Inflammatory macrophage (primary cell): ENCODE measurements around the gene BCAR3.
A peak's percentile ranks its signal among the peaks of the same experiment; 100 is the strongest.
"Not testable (repeated sequence)": the region's sequence is repeated elsewhere in the genome, so short reads cannot be mapped to it uniquely, and the experiment has no call there.

Experiments used
- DNase-seq, 2 donors: peaks; one replicate each; pipeline ENCODE4 v3.0.0-alpha.2; 2020 to 2022

Gene BCAR3

DNA sequence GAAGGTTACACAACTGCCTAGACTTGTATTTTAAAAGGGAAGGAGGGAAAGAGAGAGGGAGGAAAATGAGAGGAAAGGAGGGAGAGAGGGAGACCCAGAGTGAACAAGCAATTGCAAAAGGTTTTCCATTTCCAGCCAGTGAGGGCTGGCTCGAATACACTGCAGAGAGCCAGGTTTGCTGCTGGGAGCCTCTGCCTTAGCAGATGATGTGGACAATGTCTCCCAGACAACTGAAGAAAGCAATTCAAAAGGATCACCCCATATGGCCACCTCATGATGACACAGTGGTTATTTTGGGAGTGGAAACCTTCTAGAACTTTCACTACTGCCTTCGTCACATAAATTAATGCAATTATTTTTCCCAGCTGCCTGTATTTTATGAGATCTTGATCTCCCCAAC, 86.4 kb downstream of the BCAR3 start:
- no peak for DNase-seq

DNA sequence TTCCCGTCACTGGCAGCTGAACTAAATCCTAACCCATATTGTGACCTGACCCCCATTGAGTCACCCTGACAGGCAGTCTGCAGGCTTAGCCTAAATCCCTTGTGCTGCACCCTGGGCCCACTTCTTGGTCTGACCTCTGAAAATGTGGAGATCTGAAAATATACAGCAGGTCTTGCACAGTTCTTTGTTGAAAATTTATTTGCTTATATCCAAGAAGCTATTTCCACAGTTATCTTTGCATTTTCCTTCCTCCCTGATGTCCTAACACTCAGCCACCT, 87.1 kb downstream of the BCAR3 start:
- no peak for DNase-seq

DNA sequence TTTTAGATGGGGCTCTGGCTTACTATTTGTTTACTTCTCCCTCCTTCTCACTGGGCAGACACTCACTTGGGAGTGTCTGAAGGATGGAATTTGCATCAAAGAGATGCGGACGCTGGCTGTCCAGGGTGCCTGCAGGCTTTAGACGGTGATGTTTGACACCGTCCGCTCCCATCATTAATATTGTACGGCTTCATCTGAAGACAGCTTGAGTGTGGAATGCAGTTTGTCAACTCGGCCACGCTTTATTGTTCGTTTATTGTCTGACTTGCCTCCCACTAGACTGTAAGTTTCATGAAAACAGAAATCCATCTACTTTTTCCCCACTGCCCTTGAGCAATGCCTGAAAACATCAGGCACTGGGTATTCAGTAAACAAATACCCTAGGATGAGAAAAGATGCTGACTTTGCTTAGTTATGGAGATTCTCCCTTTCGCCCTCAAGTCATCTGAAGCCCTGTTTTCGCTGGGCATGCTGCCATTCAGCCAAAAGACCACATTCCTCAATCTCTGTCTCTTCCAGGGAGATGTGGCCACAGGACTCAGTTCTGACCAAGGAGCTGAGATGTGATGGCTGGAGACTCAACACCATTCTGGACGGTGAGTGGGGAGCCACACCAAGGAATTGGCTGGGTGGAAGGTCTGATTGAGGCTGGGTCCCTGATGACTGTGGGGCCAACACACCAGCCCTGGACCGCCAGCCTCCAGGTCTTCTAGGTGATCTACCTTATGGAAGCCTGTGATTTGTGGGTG, 87.6 kb downstream of the BCAR3 start:
- DNase-seq: no peak

DNA sequence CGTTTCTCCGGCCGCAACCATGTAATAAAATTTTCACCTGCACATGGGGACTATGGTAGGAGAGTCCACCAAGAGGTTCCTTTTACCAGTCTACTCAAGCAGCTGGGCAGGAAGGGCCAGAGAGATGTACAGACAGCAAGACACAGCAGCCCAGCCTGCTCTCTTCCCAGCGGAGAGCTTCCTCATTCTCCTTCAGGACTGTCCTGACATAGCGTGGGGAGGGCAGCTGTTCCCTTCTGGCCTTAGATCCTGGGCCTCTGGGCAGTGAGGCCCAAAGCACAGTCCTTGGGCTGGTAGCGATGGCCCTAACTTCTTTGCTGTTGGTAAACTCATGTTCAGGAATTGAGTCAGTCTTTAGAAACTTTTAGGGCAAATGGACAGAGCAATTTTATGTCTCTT, 89.1 kb downstream of the BCAR3 start:
- DNase-seq: peak; percentile 39 to 72

DNA sequence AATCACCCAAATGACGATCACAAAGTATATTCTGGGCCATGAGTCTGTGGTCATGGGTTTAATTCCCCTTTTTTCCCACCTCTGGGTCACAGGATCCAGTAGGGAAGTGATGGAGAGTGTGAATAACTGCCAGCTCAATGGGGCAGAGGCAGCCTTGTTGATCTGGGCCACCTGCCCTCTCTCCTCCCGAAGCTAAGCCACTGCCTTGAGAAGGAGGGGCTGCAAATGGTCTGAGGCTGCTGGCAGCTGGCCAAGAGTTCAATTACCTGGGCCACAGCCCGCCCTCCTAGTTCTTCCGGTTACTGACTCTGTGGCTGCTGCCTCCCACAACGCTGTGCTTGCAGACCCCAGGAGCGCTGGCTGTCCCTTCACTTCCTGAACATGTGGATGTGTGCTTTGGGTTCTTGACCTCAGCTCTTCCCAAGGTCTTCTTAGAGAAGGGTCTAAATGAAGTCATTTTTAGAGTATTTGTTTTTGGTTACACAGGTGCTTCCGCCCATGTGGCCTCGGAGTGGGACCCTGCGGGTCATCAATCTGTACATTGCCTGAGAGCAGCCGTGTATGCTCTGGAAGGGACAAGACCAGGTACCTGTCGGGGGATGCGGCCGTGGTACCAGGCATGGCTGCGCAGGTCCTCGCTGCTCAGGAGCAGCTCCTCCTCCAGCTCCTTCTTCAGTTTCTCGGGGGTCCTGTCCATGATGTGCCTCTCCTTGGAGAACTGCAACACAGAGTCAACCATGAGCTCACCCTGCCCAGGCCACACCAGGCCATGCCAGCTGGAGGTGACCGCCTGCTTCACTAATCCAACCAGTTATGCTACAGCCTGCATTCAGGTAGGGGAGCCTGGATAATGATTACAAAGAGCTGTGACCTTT, 89.7 kb downstream of the BCAR3 start:
- peak; percentile 78 to 87 for DNase-seq

DNA sequence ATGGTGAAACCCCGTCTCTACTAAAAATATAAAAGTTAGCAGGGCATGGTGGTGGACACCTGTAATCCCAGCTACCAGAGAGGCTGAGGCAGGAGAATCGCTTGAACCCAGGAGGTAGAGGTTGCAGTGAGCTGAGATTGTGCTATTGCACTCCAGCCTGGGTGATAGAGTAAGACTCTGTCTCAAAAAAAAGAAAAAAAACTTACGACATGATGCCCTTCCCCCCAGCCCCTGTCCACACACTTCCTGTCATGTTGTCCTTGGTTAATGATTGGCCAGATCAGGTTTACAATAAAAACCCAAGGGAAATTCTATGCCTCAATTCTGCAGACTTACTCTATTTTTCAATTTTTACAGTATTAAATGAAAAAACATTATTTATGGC, 90.4 kb downstream of the BCAR3 start:
- not testable (repeated sequence) for DNase-seq

DNA sequence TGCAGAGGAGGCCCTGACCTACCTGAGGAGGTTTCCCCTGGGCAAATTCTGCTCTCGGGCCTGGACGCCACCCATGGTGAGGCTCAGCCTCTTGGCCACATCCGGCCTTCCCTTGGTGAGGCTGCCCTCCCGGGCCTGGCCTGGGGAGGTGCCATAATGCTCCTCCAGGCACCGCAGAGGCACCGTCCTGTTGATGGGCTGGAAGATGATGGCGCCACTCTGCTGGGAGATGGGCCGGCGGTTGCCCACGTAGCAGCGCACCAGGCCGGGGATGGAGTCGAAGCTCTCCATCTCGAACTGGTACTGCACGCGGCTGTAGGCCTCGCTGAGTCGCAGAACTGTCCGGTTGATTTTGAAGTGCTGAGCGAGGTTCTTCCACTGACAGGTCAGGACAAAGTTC, 92.7 kb downstream of the BCAR3 start:
- no peak for DNase-seq

DNA sequence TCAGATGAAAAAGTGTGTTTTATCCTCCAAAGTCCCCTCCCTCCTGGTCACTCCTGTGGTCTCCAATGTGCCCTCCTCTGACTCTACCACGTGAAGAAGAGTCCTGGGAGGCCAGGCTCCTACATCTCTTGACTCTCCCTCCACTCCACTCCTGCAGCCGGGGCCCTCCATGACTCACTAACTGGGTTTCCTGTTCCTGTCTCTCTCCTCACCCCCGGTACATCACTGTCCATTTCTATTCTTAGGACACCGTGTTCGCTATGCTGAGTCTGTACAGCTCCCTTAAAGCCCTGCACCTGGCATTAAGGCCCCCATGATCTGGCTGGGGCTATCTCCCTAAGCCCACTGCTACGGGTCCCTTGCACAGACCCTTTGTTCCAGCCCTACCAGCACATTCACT, 93.4 kb downstream of the BCAR3 start:
- peak in 1 of 2 donors; percentile 39 for DNase-seq

DNA sequence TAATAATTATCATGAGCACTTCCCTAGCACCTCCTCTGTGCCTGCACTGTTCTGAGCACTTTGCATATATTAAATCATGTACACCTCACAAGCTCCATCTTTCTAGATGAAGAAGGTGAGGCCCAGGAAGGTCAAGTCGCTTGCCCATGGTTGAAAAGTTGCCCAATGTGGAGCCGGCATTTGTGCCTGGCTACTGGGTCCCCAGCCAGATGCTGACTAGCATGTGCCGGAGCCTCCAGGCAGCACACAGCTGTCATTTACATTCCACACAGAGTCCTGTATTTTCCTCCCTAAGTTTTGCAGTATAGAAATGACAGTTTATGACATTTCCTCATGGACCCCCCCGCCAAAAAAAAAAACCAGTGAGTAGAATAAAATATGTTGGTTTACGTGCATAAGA, 94.3 kb downstream of the BCAR3 start:
- no peak for DNase-seq

DNA sequence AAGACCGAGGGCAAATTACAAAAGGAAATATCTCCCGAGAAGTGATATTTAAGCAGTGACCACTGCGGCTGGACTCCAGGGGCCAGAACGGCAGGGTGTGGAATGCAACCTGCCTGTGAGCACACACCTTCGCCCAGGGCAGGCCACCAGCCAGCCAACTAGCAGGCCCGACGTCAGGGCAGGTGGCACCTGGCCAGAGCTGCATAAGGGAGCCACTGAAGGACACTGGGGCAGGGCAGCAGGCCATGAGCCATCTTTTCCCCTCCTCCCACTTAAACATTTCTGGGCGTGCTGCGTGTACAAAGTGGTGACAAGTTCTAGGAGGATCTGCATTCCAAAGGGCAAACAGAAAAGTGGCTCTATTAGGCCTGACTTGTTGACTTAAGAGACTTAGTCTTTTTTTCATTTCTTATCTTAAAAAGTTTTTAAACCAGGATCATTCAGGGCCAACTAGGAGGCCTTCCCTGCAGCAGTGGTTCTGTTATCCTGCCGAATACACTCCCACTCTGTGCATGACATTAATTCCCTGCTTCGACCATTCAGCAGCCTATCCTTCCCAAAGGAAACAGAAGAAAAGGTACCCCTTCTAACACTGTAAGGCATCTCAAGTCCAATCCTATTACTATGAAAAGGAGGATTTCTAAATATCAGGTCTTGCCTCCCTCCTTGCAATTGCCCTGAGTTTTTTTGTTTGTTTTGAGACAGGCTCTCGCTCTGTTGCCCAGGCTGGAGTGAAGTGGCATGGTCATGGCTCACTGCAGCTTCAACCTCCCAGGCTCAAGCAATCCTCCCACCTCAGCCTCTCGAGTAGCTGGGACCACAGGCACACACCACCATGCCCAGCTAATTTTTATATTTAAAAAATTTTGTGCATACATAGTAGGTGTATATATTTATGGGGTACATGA, 96.3 kb downstream of the BCAR3 start:
- no peak for DNase-seq

DNA sequence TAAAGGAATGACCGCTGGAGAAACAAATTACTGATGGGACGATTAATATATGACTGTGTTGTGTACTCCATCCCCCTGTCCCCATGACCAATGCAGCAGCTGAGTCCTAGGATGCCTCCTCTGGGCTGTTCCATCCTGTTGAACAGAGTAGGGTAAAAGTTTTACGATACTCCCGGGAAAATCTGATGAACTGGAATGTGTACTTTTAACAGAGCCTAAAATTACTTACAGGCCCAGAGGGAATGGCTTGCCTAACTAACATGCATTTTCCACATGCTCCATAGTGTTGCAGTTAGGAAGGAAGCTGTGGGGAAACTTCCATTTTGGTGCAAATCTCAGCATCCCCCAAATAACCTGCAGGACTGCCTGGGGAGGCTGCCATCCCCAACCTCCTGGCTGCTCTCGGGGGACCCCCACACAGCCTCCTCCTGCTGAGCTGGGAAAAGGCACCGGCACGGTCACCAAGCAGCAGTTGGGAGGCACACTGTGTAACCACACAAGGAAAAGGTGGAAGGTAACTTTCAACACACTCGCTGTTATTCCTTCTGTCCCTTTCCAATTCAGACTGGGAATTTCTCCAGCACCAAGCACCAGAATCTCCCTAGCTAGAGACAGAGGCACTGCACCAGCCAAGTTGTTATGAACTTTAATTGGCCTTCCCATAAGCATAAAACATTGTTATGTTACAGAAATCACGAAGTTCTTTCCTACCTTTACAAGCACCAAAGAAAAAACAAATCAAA, 97.2 kb downstream of the BCAR3 start:
- no peak for DNase-seq

DNA sequence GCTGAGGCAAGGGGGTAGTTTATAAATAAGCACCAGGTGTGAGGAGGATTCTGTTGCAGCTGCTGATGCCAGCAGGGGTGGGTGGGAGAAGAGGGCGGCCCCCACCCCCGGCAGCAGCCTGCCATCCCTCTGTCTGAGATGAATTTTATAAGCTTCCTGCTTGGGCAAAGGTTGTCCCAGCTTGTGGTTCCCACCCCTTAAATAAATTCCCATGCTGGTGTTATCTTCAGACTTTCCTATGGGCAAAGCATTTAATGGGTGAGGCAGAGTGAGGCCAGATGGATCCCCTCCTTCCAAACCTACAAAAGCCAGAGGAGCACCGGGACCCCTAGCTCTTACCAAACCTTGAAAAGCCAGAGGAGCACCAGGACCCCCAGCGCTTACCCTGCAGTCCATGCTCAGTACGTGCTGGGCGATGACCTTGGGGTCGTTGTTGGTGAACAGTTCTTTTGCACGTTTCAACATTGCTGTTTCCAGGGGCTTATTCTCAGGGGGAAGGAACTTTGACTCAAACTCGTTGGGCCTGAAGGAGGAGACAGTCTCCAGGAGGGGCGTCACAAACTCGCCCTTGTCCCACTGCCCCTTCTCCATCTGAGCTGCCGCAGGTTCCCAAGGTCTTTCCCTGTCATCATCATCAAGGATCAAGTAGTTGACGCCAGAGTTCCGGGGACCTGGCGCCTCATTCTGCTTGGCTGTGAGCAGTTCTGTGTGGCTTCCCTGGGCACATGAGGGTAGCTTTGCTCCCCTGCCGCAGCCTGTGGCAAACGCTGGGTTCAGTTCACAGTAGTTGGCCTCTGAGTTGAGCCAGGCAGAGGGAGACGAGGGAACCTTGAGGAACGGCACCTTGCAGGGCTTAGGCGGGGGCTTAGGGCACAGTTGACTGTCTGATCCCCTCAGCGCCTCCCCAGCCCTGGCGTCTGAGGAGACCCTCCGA, 99.5 kb downstream of the BCAR3 start:
- no peak for DNase-seq

DNA sequence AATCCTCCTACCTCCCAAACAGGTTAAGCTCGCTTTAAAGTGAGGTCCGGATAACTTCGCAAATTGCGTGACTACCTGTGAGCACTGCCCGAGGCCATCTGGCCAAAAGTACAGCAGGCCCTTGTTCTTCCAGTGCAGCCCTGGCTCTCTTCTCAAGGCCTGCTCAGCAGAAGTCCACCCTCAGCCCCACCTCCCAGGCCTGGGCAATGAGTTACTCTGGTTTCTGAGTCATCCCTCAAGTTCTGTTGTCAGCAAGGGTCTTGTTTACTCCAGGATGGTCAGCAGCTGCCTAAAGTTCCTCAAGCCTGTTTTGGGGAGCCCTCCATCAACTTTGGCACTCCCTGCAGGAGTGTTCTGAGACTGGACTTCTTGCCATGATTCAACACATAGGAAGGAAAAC, 101.7 kb downstream of the BCAR3 start:
- DNase-seq: no peak

DNA sequence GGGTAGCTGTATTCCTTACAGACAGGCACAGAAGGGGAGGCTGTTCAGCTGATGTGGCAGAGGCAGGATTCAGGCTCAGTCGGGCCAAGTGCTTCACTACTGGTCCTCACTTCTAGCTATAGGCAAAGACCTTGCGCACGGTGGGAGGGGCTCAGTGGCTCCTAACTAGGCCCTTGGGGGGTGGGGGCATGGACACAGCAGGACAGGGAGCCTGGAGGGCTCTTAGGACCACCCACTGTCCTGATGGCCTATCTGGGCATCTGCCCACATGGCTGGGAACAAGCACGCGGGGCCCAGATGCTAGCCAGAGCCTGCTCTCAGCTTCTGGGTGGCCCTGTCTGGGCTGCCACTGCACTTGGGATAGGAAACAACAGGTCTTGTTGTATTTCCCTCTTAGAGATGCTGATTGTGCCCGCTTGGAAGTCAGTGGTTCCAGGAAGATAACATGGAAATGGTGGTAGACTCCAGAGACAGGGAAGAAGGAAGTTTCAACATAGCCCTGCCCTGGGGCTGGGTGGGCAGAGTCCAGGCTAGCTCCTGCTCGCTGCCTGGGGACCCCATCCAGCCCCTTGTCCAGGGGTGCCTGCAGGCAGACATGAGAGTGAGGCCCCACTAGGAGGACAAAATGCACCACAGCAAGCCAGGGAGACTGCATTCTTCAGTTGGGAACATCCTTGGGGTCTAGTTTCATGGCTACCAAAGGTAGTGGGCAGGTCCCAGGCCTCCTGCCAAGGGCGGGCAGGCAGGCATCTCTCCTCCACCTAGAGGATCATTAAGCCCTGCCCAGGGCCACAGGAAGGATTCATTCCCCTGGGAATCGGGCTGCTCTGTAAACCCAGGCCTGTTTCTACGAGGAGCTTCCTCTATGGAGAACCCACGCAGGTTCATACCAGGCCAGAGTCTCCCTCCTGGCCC, 102.5 kb downstream of the BCAR3 start:
- DNase-seq: no peak

DNA sequence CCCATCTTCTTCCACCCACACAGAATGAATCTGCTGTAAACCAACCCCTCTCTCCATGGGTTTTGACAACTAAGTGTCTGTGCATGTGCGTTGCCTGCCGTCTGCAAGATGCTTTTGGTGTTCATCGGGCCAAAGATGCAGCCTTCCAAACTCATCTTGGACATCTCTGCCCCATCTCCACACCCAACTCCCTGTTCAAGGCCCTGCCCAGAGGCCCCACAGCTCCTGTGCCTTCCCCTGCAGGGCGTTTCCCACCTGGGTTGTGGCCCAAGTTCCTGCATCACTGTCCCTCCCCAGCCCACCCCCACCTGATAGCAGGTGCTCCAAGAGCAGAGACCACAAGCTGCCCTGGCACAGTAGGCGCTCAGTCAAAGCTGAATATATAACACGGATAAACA, 103.2 kb downstream of the BCAR3 start:
- DNase-seq: no peak

DNA sequence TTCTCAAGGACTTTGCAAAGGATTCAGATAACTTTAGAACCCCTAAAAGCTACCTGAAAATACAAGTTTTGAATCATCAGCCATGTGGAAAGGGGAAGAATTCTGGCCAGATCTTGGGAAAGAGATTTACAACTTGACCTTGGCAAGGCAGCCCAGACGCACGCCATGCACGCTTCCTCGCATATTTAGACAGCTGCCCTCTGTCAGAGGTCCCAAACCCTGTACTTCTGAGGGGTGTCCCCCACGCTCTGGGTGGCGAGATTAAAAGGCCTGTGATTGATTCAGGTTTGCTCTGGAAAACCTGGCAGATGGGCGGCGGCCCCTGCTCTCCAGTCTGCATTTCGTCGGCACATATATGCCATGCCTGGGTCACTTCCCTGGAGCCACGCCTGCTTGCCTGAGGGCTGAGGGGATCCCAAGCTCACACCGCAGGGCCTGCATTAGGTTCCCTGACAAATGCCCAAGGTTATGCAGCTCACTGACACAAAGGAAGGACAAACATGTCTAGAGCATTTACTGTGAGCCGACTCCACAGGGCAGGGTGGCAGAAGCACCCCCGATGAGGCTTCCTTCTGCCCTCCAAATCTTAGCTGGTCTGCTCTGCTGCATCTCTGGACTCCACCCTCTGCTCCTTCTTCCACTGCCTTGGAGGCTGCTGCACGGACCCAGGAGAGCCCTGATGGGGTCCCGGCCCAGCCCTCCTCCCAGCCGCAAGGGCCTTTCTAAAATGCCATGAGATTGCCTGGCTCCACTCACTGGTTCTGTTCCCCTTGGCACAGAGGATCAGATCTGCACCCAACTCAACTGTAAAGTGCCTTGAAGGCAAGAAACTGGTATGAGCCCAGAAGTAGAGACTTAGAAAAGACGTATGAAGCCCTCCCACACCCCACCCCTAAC, 103.9 kb downstream of the BCAR3 start:
- DNase-seq: no peak

DNA sequence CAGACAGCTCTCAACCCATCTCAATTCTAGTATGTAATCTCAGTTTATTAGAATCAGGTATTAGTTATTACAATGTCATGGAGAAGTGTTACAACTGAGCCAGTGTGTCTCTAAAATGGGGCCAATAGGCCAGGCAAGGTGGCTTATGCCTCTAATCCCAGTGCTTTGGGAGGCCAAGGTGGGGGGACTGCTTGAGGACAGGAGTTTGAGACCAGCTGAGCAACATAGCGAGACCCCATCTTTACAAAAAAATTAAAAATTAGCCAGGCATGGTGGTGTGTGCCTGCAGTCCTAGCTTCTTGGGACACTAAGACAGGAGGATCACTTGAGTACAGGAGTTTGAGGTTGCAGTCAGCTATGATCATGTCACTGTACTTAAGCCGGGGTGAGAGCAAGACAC, 104.9 kb downstream of the BCAR3 start:
- no peak for DNase-seq

DNA sequence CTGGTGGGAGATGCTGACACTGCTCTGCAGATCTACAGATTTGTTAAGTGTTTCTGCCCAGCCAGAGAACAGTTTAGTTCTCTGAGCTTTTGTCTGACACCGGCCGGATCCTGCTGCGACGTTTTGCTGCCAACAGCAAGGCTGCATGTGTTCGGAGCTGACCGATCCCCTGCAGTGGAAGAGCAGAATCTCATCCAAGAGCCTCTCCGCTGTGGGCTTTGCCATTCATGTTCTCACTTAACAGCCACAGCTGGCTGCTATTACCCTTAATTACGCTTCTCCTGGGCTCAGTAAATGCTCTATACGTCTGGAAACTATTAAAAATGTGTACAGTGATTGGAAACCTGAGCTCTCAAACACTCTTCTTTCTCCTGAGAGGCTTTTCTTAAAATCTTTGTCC, 105.3 kb downstream of the BCAR3 start:
- DNase-seq: no peak

DNA sequence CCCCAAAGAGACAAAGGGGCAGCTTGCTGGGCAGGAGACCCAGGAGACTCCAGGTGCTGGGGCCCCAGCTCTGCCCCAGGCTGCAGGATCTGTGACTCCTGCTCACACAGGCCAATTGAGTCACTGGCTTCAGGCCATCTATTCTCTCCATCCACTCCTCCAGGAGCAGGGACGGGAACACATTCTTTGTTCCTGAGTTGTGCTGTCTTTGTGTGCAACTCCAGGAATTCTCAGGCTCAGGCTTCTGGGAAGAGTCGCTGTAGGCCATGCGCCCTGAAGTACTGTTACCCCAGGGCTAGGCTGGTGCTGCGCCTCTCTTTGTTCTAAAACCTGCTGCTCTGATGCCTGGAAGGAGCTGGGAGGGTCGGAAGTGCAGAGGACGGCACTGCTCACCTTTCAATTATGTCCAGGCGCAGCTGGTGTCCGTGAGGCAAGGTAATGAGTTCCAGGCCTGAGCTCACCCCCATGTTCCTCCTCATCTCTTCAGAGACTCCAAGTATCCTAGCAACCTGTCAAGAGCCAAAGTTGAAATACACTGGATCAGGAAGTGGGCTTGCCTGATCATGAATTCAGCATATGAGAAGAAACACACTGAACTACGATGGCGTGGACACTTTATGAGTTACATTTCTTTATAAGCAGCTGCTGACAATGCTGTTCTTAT, 105.9 kb downstream of the BCAR3 start:
- no peak for DNase-seq
